Caco-2 (cell line): ENCODE results near the gene BCAS3. TPM values are rescaled to one million over a fixed set of nuclear protein-coding genes. Genes with fewer than 3 reads are reported as not detected.

Experiments
- BruUV-seq: library from RNA; stranded (reverse); fragments of 400-500 nt; replicated peaks from 2 replicates; lab custom pipeline; 2021; lab: Mats Ljungman, UMichigan
- CTCF ChIA-PET: fragments of 300-600 bp; sonication (Branson Sonifier 250); formaldehyde crosslinking; loops from one replicate; lab custom pipeline; 2022; ENCODE audit warnings: antibody characterized with exemption; lab: Charles Lee
- POLR2A ChIA-PET: fragments of 300-600 bp; sonication (Branson Sonifier 250); formaldehyde crosslinking; loops from one replicate; lab custom pipeline; 2022; ENCODE audit warnings: antibody characterized with exemption; lab: Charles Lee
- DNase-seq, 2 experiments: peaks; one replicate each; pipeline versions ENCODE4 v3.0.0 to v3.0.0-alpha.2; 2020 to 2022
- H3K27me3 ChIP-seq: replicated peaks from 2 replicates; pipeline ENCODE4 v1.6.0; 2011; ENCODE audit warnings: low read length; ENCODE audit not compliant: control insufficient read depth, insufficient read depth
- H3K36me3 ChIP-seq: 2 replicates; pipeline ENCODE4 v1.5.1; 2011; ENCODE audit warnings: low read length; ENCODE audit not compliant: control insufficient read depth, insufficient read depth
- H3K4me1 ChIP-seq: fragments of 250-450 bp; sonication (Bioruptor Pico); 2 replicates; pipeline ENCODE4 v1.5.1; 2020; ENCODE audit warnings: mild to moderate bottlenecking
- H3K4me3 ChIP-seq: 2 replicates; pipeline ENCODE4 v1.5.1; 2011; ENCODE audit warnings: low read depth, mild to moderate bottlenecking, control low read depth, low read length
- H3K9me3 ChIP-seq: fragments of 250-450 bp; sonication (Bioruptor Pico); 2 replicates; pipeline ENCODE4 v1.5.1; 2020; ENCODE audit warnings: mild to moderate bottlenecking, moderate library complexity
- H3K27ac Mint-ChIP-seq: one replicate; pipeline ENCODE4 v1.8.0; 2022; ENCODE audit warnings: mixed read lengths; ENCODE audit not compliant: unreplicated experiment
- H3K27me3 Mint-ChIP-seq: one replicate; pipeline ENCODE4 v1.8.0; 2022; ENCODE audit warnings: mixed read lengths; ENCODE audit not compliant: insufficient read depth, unreplicated experiment
- H3K36me3 Mint-ChIP-seq: one replicate; pipeline ENCODE4 v1.8.0; 2022; ENCODE audit warnings: mild to moderate bottlenecking, mixed read lengths; ENCODE audit not compliant: insufficient read depth, unreplicated experiment
- H3K4me1 Mint-ChIP-seq: one replicate; pipeline ENCODE4 v1.8.0; 2022; ENCODE audit warnings: low read depth, mixed read lengths; ENCODE audit not compliant: unreplicated experiment
- H3K4me3 Mint-ChIP-seq: one replicate; pipeline ENCODE4 v1.8.0; 2022; ENCODE audit warnings: mild to moderate bottlenecking, moderate library complexity, mixed read lengths; ENCODE audit not compliant: unreplicated experiment
- H3K9me3 Mint-ChIP-seq: one replicate; pipeline ENCODE4 v1.8.0; 2022; ENCODE audit warnings: mixed read lengths; ENCODE audit not compliant: unreplicated experiment
- CTCF ChIP-seq, 2 experiments: fragments of 200-600 bp in 1 of 2; IDR thresholded peaks; 1 replicate in 1 of 2; 2 replicates in 1 of 2; pipeline versions ENCODE4 v1.5.1 to v1.8.0; 2011 to 2022; ENCODE audit warnings: antibody characterized with exemption in 1 of 2, control low read depth in 1 of 2, inconsistent platforms in 1 of 2, low read depth in 1 of 2, low read length in 1 of 2, mild to moderate bottlenecking in 1 of 2, moderate library complexity in 1 of 2; ENCODE audit not compliant: insufficient read depth in 1 of 2, severe bottlenecking in 1 of 2, unreplicated experiment in 1 of 2
- intact Hi-C: fragments of 100-400 bp; cut with micrococcal nuclease; formaldehyde crosslinking; loops from one replicate; pipeline ENCODE4 v1.10.0; 2022; ENCODE audit not compliant: unreplicated experiment
- total RNA-seq: library from RNA; stranded (reverse); gene quantifications from 2 replicates; pipeline ENCODE4 v1.2.3, GENCODE V29; 2022

BCAS3 gene
- total RNA-seq, 1 experiment from 2014 or later, result 44.1 TPM

GRCh38 chr17:61399131-61400065, 721.7 kb downstream of the BCAS3 start, which contains the start of gene TBX2:
Gene TBX2, plus strand, starts transcription at chr17:61399843. Its CDS starts 334 bp downstream, at chr17:61400177.
- CTCF ChIA-PET, result interaction anchor here (0.6 to 2.7 kb wide), 8 partner anchors 9 to 428 kb away, joined by 3 to 12 read pairs (median 4); no protein-coding TSS in a partner anchor
- no peak for TF ChIP-seq CTCF (IDR thresholded peaks at IDR 0.05; ENCODE audit: insufficient read depth in 1 of 2, low read depth in 1 of 2, low read length in 1 of 2, severe bottlenecking in 1 of 2, unreplicated experiment in 1 of 2)
- Mint-ChIP-seq H3K27ac (peak within 1 kb of the TSS; percentile 78), H3K4me3 (peak within 1 kb of the TSS; percentile 85), H3K9me3 (no peaks in the 10 kb centered on the region), H3K27me3 (no peaks in the 10 kb centered on the region), H3K36me3 (peaks cover 19% of the 10 kb centered on the region), H3K4me1 (peaks cover 17% of the 10 kb centered on the region)
- POLR2A ChIA-PET, result interaction anchor here (0.6 to 1.3 kb wide), 3 partner anchors 10 to 174 kb away, joined by 3 read pairs; no protein-coding TSS in a partner anchor
- no TSS peak for BruUV-seq
- Histone ChIP-seq H3K4me3 (peak within 1 kb of the TSS; percentile 72), H3K36me3 (no peaks in the 10 kb centered on the region), H3K9me3 (no peaks in the 10 kb centered on the region), H3K27me3 (no peaks in the 10 kb centered on the region), H3K4me1 (peaks cover 16% of the 10 kb centered on the region)
- DNase-seq, result peak; percentile 89 to 90
- intact Hi-C loops, result loop anchor here (1.0 kb wide), 1 partner anchor 10 kb away; no protein-coding TSS in a partner anchor

GRCh38 chr17:61400066-61400716, 722.5 kb downstream of the BCAS3 start:
- Mint-ChIP-seq H3K27me3 (no peaks in the 10 kb centered on the region), H3K9me3 (no peaks in the 10 kb centered on the region), H3K27ac (no peak overlapping the region), H3K4me1 (peaks cover 9% of the 10 kb centered on the region), H3K36me3 (peaks cover 18% of the 10 kb centered on the region), H3K4me3 (peak overlapping the region; percentile 85)
- ChIA-PET POLR2A (interaction anchor here (0.6 to 1.3 kb wide), 3 partner anchors 9 to 175 kb away, joined by 3 read pairs; no protein-coding TSS in a partner anchor), CTCF (interaction anchor here (0.6 to 2.7 kb wide), 10 partner anchors 9 to 429 kb away, joined by 3 to 12 read pairs (median 4); no protein-coding TSS in a partner anchor)
- H3K4me1 ChIP-seq, result peaks cover 8% of the 10 kb centered on the region
- no peaks in the 10 kb centered on the region for H3K9me3 ChIP-seq
- H3K36me3 ChIP-seq, result no peaks in the 10 kb centered on the region
- no peaks in the 10 kb centered on the region for H3K27me3 ChIP-seq
- peak overlapping the region; percentile 72 for H3K4me3 ChIP-seq
- DNase-seq, result peak; percentile 79 to 82
- intact Hi-C loops, result no loop called here
- no peak for TF ChIP-seq CTCF (IDR thresholded peaks at IDR 0.05; ENCODE audit: insufficient read depth in 1 of 2, low read depth in 1 of 2, low read length in 1 of 2, severe bottlenecking in 1 of 2, unreplicated experiment in 1 of 2)
- BruUV-seq, result no TSS peak
